Measurements from ENCODE around the gene RAD18.

Gene RAD18

GRCh38 chr3:8864402-8865350 lies 98.6 kb downstream of the RAD18 start:
- H3K4me3 ChIP-seq (ENCODE audit: low read depth, low read length): no peak overlapping the region
- TF ChIP-seq CTCF (IDR thresholded peaks at IDR 0.05; ENCODE audit: insufficient read depth, low read depth, low read length, missing control alignments): no peak
- peak; percentile 7 for DNase-seq (ENCODE audit: low read depth)

- H3K4me3 ChIP-seq (ENCODE audit: low read depth, low read length): no peak overlapping the region
- no peak for DNase-seq (ENCODE audit: low read depth)
- TF ChIP-seq CTCF (IDR thresholded peaks at IDR 0.05; ENCODE audit: insufficient read depth, low read depth, low read length, missing control alignments): no peak
Measured at GRCh38 chr3:8863891-8864290, 99.4 kb downstream of the RAD18 start.

- no peak overlapping the region for H3K4me3 ChIP-seq (ENCODE audit: low read depth, low read length)
- no peak for DNase-seq (ENCODE audit: low read depth)
- no peak for TF ChIP-seq CTCF (IDR thresholded peaks at IDR 0.05; ENCODE audit: insufficient read depth, low read depth, low read length, missing control alignments)
Measured at GRCh38 chr3:8857720-8858367, 105.4 kb downstream of the RAD18 start.

GRCh38 chr3:8856721-8857120 lies 106.6 kb downstream of the RAD18 start:
- no peak for TF ChIP-seq CTCF (IDR thresholded peaks at IDR 0.05; ENCODE audit: insufficient read depth, low read depth, low read length, missing control alignments)
- DNase-seq (ENCODE audit: low read depth): no peak
- no peak overlapping the region for H3K4me3 ChIP-seq (ENCODE audit: low read depth, low read length)

GRCh38 chr3:8856071-8856470 lies 107.2 kb downstream of the RAD18 start:
- TF ChIP-seq CTCF (IDR thresholded peaks at IDR 0.05; ENCODE audit: insufficient read depth, low read depth, low read length, missing control alignments): no peak
- no peak overlapping the region for H3K4me3 ChIP-seq (ENCODE audit: low read depth, low read length)
- no peak for DNase-seq (ENCODE audit: low read depth)

GRCh38 chr3:8854656-8855055 lies 108.6 kb downstream of the RAD18 start:
- H3K4me3 ChIP-seq (ENCODE audit: low read depth, low read length): no peak overlapping the region
- no peak for TF ChIP-seq CTCF (IDR thresholded peaks at IDR 0.05; ENCODE audit: insufficient read depth, low read depth, low read length, missing control alignments)
- DNase-seq (ENCODE audit: low read depth): no peak
